LNCaP clone FGC (cell line): ENCODE measurements around the gene ZCCHC4.

Experiments
- DNase-seq: peaks from one replicate; pipeline ENCODE4 v3.0.0-alpha.2; 2011; ENCODE audit warnings: low read depth
- H3K4me3 ChIP-seq: 2 replicates; pipeline ENCODE4 v1.5.1; 2011; ENCODE audit warnings: mild to moderate bottlenecking, low read depth, low read length, control low read depth
- CTCF ChIP-seq: IDR thresholded peaks from 2 replicates; pipeline ENCODE4 v1.5.1; 2012; ENCODE audit warnings: mild to moderate bottlenecking; ENCODE audit not compliant: control insufficient read depth, insufficient read depth; ENCODE audit errors: extremely low read depth

Gene ZCCHC4

GRCh38 chr4:25397305-25397704, 84.7 kb downstream of the ZCCHC4 start:
- TF ChIP-seq CTCF, result no peak
- no peak for DNase-seq
- H3K4me3 ChIP-seq, result no peak overlapping the region

- no peak for TF ChIP-seq CTCF
- no peak for DNase-seq
- no peak overlapping the region for H3K4me3 ChIP-seq
Measured at GRCh38 chr4:25399510-25399909, 86.9 kb downstream of the ZCCHC4 start.

GRCh38 chr4:25401066-25401465, 88.5 kb downstream of the ZCCHC4 start:
- TF ChIP-seq CTCF, result no peak
- H3K4me3 ChIP-seq, result no peak overlapping the region
- DNase-seq, result no peak

GRCh38 chr4:25402521-25402920, 89.9 kb downstream of the ZCCHC4 start:
- no peak overlapping the region for H3K4me3 ChIP-seq
- DNase-seq, result no peak
- no peak for TF ChIP-seq CTCF

GRCh38 chr4:25403699-25404098, 91.1 kb downstream of the ZCCHC4 start:
- no peak overlapping the region for H3K4me3 ChIP-seq
- no peak for DNase-seq
- no peak for TF ChIP-seq CTCF

GRCh38 chr4:25405453-25405852, 92.9 kb downstream of the ZCCHC4 start:
- TF ChIP-seq CTCF, result no peak
- no peak for DNase-seq
- no peak overlapping the region for H3K4me3 ChIP-seq

- no peak for DNase-seq
- TF ChIP-seq CTCF, result no peak
- no peak overlapping the region for H3K4me3 ChIP-seq
Measured at GRCh38 chr4:25406081-25406692, 93.6 kb downstream of the ZCCHC4 start.
